Osteocyte (in vitro differentiated cells): ENCODE results near the gene ETS1. TPM values are rescaled to one million over a fixed set of nuclear protein-coding genes. Genes with fewer than 3 reads are reported as not detected.

Source experiments
- DNase-seq: peaks from one replicate; pipeline ENCODE4 v3.0.0; 2021; ENCODE audit warnings: mixed read lengths; ENCODE audit not compliant: unreplicated experiment; ENCODE audit errors: extremely low spot score
- H3K27ac Mint-ChIP-seq: one replicate; pipeline ENCODE4 v1.8.0; 2021; ENCODE audit warnings: mild to moderate bottlenecking, mixed read lengths; ENCODE audit not compliant: unreplicated experiment
- H3K27me3 Mint-ChIP-seq: one replicate; pipeline ENCODE4 v1.8.0; 2021; ENCODE audit warnings: mixed read lengths; ENCODE audit not compliant: unreplicated experiment
- H3K36me3 Mint-ChIP-seq: one replicate; pipeline ENCODE4 v1.8.0; 2021; ENCODE audit warnings: mixed read lengths; ENCODE audit not compliant: unreplicated experiment
- H3K4me1 Mint-ChIP-seq: one replicate; pipeline ENCODE4 v1.8.0; 2021; ENCODE audit warnings: mixed read lengths; ENCODE audit not compliant: unreplicated experiment
- H3K4me3 Mint-ChIP-seq: one replicate; pipeline ENCODE4 v1.8.0; 2021; ENCODE audit warnings: mild to moderate bottlenecking, moderate library complexity, mixed read lengths; ENCODE audit not compliant: unreplicated experiment
- H3K9me3 Mint-ChIP-seq: one replicate; pipeline ENCODE4 v1.8.0; 2021; ENCODE audit warnings: mixed read lengths; ENCODE audit not compliant: unreplicated experiment
- total RNA-seq: library from RNA; stranded (reverse); gene quantifications from 2 replicates; pipeline ENCODE4 v1.2.1, GENCODE V29; 2021
- TF ChIP-seq, protein P1 (sequence below): fragments of 200-600 bp; sonication (generic); IDR thresholded peaks from 2 replicates; pipeline ENCODE4 v1.5.0; 2021; ENCODE audit warnings: antibody characterized with exemption, mild to moderate bottlenecking, moderate library complexity

Gene ETS1
- total RNA-seq, 1 donor from 2014 or later, result 77.9 TPM

DNA sequence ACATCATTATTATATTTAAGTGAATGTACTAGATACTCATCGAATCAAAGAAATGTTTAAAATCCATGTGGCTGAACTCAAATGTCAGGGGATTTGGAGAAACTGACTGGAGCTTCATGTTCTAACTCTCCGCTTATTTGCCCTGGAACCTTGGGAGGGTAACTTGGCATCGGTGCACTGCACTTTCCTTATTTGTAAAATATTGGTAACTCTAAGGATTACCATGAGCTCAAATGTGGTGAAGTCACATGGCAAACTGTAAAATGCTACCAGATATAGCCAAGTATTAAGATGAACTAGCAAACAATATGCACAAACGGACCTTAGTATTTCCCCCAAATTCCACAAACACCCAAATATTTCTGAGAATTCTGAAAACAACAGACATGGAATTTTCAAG lies 75.6 kb downstream of the ETS1 start:
- Mint-ChIP-seq H3K9me3 (no peaks in the 10 kb centered on the region), H3K4me1 (peaks cover 87% of the 10 kb centered on the region), H3K27ac (no peak overlapping the region), H3K4me3 (no peak overlapping the region), H3K27me3 (no peaks in the 10 kb centered on the region), H3K36me3 (peaks cover 13% of the 10 kb centered on the region)
- no peak for DNase-seq
- TF ChIP-seq, protein P1, sequence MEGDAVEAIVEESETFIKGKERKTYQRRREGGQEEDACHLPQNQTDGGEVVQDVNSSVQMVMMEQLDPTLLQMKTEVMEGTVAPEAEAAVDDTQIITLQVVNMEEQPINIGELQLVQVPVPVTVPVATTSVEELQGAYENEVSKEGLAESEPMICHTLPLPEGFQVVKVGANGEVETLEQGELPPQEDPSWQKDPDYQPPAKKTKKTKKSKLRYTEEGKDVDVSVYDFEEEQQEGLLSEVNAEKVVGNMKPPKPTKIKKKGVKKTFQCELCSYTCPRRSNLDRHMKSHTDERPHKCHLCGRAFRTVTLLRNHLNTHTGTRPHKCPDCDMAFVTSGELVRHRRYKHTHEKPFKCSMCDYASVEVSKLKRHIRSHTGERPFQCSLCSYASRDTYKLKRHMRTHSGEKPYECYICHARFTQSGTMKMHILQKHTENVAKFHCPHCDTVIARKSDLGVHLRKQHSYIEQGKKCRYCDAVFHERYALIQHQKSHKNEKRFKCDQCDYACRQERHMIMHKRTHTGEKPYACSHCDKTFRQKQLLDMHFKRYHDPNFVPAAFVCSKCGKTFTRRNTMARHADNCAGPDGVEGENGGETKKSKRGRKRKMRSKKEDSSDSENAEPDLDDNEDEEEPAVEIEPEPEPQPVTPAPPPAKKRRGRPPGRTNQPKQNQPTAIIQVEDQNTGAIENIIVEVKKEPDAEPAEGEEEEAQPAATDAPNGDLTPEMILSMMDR, result no peak

DNA sequence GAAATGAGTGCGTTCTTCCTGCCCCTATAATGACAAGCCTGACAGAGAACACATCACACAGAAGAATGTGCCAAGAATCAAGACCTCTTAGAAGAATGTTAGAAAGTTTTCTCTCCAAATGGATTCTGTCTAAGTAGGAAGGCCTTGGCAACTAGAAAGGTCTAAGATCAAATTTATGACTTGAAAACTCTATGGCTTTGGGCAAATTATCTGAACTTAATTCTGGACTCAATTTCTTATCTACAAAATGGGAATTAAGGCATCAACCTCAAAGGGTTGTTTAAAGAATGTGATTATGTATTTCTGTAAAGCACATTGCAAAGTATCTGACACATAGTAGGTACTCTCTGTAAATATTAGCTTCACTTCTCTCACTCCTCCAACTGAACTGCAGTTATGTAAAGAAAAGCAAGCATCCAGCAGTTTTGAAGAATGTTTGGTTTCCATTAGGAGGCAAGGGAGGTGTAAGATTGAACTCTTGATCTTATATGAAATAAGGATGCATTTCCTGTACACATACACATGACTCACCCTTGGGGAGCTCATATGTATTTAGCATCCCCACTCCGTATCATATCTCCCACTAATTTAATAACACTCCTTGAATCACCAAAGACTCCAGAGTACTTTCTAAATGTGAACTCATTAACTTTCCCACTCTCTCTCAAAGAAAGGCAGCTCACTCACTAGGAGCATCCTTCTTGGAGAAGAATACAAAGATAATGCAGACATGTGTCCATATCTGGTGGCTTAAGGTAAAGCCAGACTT lies 77.6 kb downstream of the ETS1 start:
- Mint-ChIP-seq H3K9me3 (no peaks in the 10 kb centered on the region), H3K27ac (peak overlapping the region; percentile 94), H3K27me3 (no peaks in the 10 kb centered on the region), H3K4me1 (peaks cover 86% of the 10 kb centered on the region), H3K4me3 (no peak overlapping the region), H3K36me3 (peaks cover 23% of the 10 kb centered on the region)
- no peak for DNase-seq
- TF ChIP-seq, protein P1, result no peak

DNA sequence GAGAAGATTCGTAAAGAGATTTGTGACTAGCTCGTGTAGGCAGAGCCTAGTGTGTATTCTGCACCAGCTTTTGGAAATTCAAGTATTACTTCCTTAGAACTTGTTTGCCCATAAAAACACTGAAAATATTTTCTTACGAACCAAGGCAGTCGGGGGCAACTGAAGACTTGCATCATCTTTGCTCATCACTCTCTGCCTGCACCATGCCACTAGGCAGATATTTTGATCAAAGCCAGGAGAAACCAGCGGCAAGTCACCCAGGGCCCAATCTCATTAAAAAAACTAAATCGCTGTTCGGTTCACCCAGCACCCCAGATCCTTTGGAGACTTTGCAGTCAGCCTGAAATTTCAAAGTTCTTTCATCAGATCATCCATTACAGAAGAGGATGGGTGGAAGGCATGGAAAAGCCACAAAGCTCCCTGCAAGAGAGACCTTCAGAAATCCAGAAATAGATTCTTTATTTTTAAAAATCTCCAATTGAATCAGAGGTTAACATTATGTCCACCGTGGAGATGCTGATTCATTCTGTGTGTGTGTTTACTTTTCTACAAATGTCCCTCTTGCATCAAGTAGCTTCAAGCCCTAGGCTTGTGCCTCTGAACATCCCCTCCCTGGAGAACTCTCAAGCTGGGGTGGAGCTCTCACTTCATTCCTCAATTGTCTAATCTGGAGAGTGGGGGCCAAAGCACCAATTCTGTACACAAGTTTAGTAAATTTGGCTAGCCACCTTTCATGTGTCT lies 78.4 kb downstream of the ETS1 start:
- H3K27me3 Mint-ChIP-seq, result no peaks in the 10 kb centered on the region
- peak overlapping the region; percentile 27 for H3K4me3 Mint-ChIP-seq
- H3K27ac Mint-ChIP-seq, result peak overlapping the region; percentile 94
- H3K4me1 Mint-ChIP-seq, result peaks cover 86% of the 10 kb centered on the region
- DNase-seq, result no peak
- no peaks in the 10 kb centered on the region for H3K9me3 Mint-ChIP-seq
- peaks cover 23% of the 10 kb centered on the region for H3K36me3 Mint-ChIP-seq
- TF ChIP-seq, protein P1, result no peak

DNA sequence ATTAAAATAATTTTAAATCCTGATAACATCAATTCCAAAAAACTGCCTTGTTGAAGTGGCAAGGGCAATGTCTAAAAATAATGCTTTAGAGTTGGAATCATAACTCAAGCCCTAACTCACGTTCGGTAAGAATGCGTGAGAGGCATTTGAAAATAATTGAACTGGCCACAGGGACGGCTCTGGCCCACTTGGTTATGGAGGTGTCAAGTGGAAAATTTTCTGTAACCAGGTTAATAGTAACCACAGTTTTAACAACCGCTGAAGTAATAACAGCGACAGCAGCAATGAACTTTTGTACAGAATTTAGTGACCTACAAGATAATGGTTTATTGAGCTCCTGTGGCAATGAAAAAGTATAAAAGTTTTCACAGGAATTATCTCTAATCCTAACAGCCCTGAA lies 79.4 kb downstream of the ETS1 start:
- H3K4me3 Mint-ChIP-seq, result peak overlapping the region; percentile 59
- peaks cover 15% of the 10 kb centered on the region for H3K36me3 Mint-ChIP-seq
- no peaks in the 10 kb centered on the region for H3K27me3 Mint-ChIP-seq
- peak overlapping the region; percentile 94 for H3K27ac Mint-ChIP-seq
- H3K4me1 Mint-ChIP-seq, result peaks cover 86% of the 10 kb centered on the region
- DNase-seq, result no peak
- TF ChIP-seq, protein P1, result no peak
- H3K9me3 Mint-ChIP-seq, result no peaks in the 10 kb centered on the region

DNA sequence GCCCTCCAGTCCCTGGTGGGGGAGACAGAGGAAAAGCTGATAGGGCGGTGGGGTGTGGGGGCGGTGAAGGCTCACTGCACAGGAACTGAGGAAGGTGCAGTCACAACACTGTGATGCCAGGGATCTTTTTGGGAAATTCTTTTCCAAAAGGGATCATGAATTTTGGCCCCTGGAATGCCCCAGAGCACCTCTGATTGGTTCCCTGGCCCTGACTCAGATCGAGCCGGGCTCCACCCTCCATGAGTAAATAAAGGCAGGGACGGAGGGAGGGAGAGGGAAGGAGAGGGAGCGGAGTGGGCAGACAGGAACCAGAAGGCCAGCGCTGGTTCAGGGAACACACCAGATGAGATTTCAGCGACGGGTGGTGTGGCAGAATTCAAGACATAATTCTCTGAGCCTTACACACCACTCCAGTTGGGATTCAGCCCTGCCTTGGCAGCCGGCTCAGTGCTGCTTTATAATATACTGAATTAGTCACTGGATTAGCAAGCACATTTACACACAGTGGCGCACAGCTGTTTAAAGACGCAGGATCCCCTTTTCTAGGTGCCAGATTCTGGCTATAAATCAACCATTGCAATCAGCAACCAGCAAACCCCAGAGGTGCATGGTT lies 80.3 kb downstream of the ETS1 start:
- Mint-ChIP-seq H3K4me3 (peak overlapping the region; percentile 59), H3K9me3 (no peaks in the 10 kb centered on the region), H3K36me3 (peaks cover 13% of the 10 kb centered on the region), H3K27me3 (no peaks in the 10 kb centered on the region), H3K4me1 (peaks cover 94% of the 10 kb centered on the region), H3K27ac (peak overlapping the region; percentile 94)
- TF ChIP-seq, protein P1, result no peak
- DNase-seq, result peak; percentile 86
